IMR-90 (cell line): Measurements from ENCODE around the gene BMERB1. TPM values are rescaled to one million over a fixed set of nuclear protein-coding genes. Genes with fewer than 3 reads are reported as not detected.

ENCODE experiments used
- ATAC-seq: fragments of 200-7000 bp; cut with Tn5 transposase; 2 replicates; pipeline ENCODE4 v1.9.1; 2020; ENCODE audit warnings: low read depth, mild to moderate bottlenecking, moderate library complexity
- BruUV-seq: library from RNA; stranded (reverse); fragments of 400-500 nt; replicated peaks from 2 replicates; lab custom pipeline; 2021; lab: Mats Ljungman, UMichigan
- CTCF ChIA-PET: fragments of 300-600 bp; formaldehyde crosslinking; extraction: SDS; loops from one replicate; lab custom pipeline; 2021; ENCODE audit warnings: antibody characterized with exemption; lab: Yijun Ruan, JAX
- POLR2A ChIA-PET: fragments of 300-600 bp; sonication (Branson Sonifier 250); formaldehyde crosslinking; loops from one replicate; lab custom pipeline; 2022; ENCODE audit warnings: antibody characterized with exemption; ENCODE audit not compliant: unreplicated experiment; lab: Charles Lee
- DNase-seq: peaks from one replicate; pipeline ENCODE4 v3.0.0; 2013
- H2AFZ ChIP-seq: replicated peaks from 2 replicates; pipeline ENCODE3; 2013; ENCODE audit warnings: low read length, mild to moderate bottlenecking; ENCODE audit not compliant: poor library complexity
- H2AK5ac ChIP-seq: 2 replicates; pipeline ENCODE4 v1.6.1; 2013; ENCODE audit warnings: low read depth, low read length, inconsistent platforms
- H2AK9ac ChIP-seq: replicated peaks from 2 replicates; pipeline ENCODE3; 2013; ENCODE audit warnings: mild to moderate bottlenecking, low read depth, low read length, moderate library complexity; ENCODE audit not compliant: poor library complexity
- H2BK120ac ChIP-seq: 2 replicates; pipeline ENCODE4 v1.6.1; 2013; ENCODE audit warnings: low read depth, low read length, inconsistent platforms
- H2BK15ac ChIP-seq: 3 replicates; pipeline ENCODE4 v1.6.1; 2013; ENCODE audit warnings: low read depth, low read length, inconsistent platforms
- H2BK20ac ChIP-seq: 2 replicates; pipeline ENCODE4 v1.6.1; 2013; ENCODE audit warnings: low read depth, mild to moderate bottlenecking, inconsistent platforms, low read length, moderate library complexity
- H2BK5ac ChIP-seq: 2 replicates; pipeline ENCODE4 v1.6.1; 2013; ENCODE audit warnings: mild to moderate bottlenecking, low read depth, low read length, inconsistent platforms; ENCODE audit not compliant: poor library complexity, severe bottlenecking
- H3K14ac ChIP-seq: replicated peaks from 2 replicates; pipeline ENCODE4 v1.6.1; 2013; ENCODE audit warnings: low read depth, low read length, inconsistent platforms
- H3K18ac ChIP-seq: 2 replicates; pipeline ENCODE4 v1.6.1; 2013; ENCODE audit warnings: low read depth, low read length, control low read depth
- H3K23ac ChIP-seq: 2 replicates; pipeline ENCODE4 v1.6.1; 2013; ENCODE audit warnings: low read depth, low read length, inconsistent platforms
- H3K27ac ChIP-seq: 2 replicates; pipeline ENCODE4 v1.5.1; 2013; ENCODE audit warnings: mild to moderate bottlenecking, control low read depth, low read length; ENCODE audit not compliant: insufficient read depth
- H3K27me3 ChIP-seq: 2 replicates; pipeline ENCODE4 v1.6.1; 2013; ENCODE audit warnings: low read length; ENCODE audit not compliant: control insufficient read depth, insufficient read depth
- H3K36me3 ChIP-seq: 2 replicates; pipeline ENCODE4 v1.6.1; 2013; ENCODE audit warnings: low read length, mixed read lengths; ENCODE audit not compliant: control insufficient read depth, insufficient read depth
- H3K4ac ChIP-seq: 2 replicates; pipeline ENCODE4 v1.6.1; 2013; ENCODE audit warnings: low read depth, low read length, inconsistent platforms
- H3K4me1 ChIP-seq: 2 replicates; pipeline ENCODE4 v1.6.1; 2013; ENCODE audit warnings: low read length, mixed read lengths; ENCODE audit not compliant: control insufficient read depth, insufficient read depth
- H3K4me2 ChIP-seq: 2 replicates; pipeline ENCODE4 v1.6.1; 2013; ENCODE audit warnings: low read depth, mild to moderate bottlenecking, control low read depth, low read length, moderate library complexity
- H3K4me3 ChIP-seq: 2 replicates; pipeline ENCODE4 v1.5.1; 2013; ENCODE audit warnings: low read depth, mild to moderate bottlenecking, control low read depth, low read length, moderate library complexity; ENCODE audit not compliant: insufficient read depth
- H3K56ac ChIP-seq: 2 replicates; pipeline ENCODE4 v1.6.1; 2013; ENCODE audit warnings: low read length, inconsistent platforms; ENCODE audit not compliant: insufficient read depth; ENCODE audit errors: extremely low read depth
- H3K79me1 ChIP-seq, 2 experiments: 2 replicates each; pipeline ENCODE4 v1.6.1; 2013; ENCODE audit warnings: low read length in 2 of 2, inconsistent platforms in 1 of 2, low read depth in 1 of 2
- H3K9ac ChIP-seq: 2 replicates; pipeline ENCODE4 v1.6.1; 2013; ENCODE audit warnings: low read depth, low read length, control low read depth
- H3K9me1 ChIP-seq: 2 replicates; pipeline ENCODE4 v1.6.1; 2013; ENCODE audit warnings: low read length, inconsistent platforms; ENCODE audit not compliant: insufficient read depth
- H3K9me3 ChIP-seq: 2 replicates; pipeline ENCODE4 v1.6.1; 2013; ENCODE audit warnings: low read length; ENCODE audit not compliant: control insufficient read depth, insufficient read depth
- H4K20me1 ChIP-seq: 2 replicates; pipeline ENCODE4 v1.6.1; 2013; ENCODE audit warnings: low read length, inconsistent platforms; ENCODE audit not compliant: insufficient read depth
- H4K5ac ChIP-seq: 2 replicates; pipeline ENCODE4 v1.6.1; 2013; ENCODE audit warnings: mild to moderate bottlenecking, low read depth, low read length, control low read depth
- H4K8ac ChIP-seq, 2 experiments: 2 replicates each; pipeline ENCODE4 v1.6.1; 2013; ENCODE audit warnings: low read depth in 2 of 2, low read length in 2 of 2, control low read depth in 1 of 2, inconsistent platforms in 1 of 2
- H4K91ac ChIP-seq: 2 replicates; pipeline ENCODE4 v1.6.1; 2013; ENCODE audit warnings: low read depth, low read length, inconsistent platforms; ENCODE audit not compliant: insufficient read depth
- BHLHE40 ChIP-seq: fragments of 150-350 bp; IDR thresholded peaks from 2 replicates; pipeline ENCODE4 v1.6.1; 2016; ENCODE audit warnings: mild to moderate bottlenecking, low read depth, low read length
- CEBPB ChIP-seq: IDR thresholded peaks from 2 replicates; pipeline ENCODE4 v1.6.1; 2012; ENCODE audit warnings: low read depth, low read length, improper control_type of control experiment
- CHD1 ChIP-seq: IDR thresholded peaks from 2 replicates; pipeline ENCODE4 v1.6.1; 2012; ENCODE audit warnings: low read depth, low read length, improper control_type of control experiment
- CTCF ChIP-seq: conservative IDR thresholded peaks from 2 replicates; pipeline ENCODE4 v1.5.1; 2012; ENCODE audit warnings: mild to moderate bottlenecking, low read depth, low read length, improper control_type of control experiment
- ELK1 ChIP-seq: fragments of 150-350 bp; IDR thresholded peaks from 2 replicates; pipeline ENCODE4 v1.6.1; 2016; ENCODE audit warnings: low read depth, mild to moderate bottlenecking, low read length, moderate library complexity, borderline replicate concordance
- FOS ChIP-seq: fragments of 150-350 bp; IDR thresholded peaks from 2 replicates; pipeline ENCODE4 v1.6.1; 2016; ENCODE audit warnings: low read depth, low read length
- MAFK ChIP-seq: IDR thresholded peaks from 2 replicates; pipeline ENCODE4 v1.6.1; 2012; ENCODE audit warnings: low read depth, low read length, improper control_type of control experiment
- MAZ ChIP-seq: IDR thresholded peaks from 2 replicates; pipeline ENCODE4 v1.6.1; 2012; ENCODE audit warnings: low read depth, mild to moderate bottlenecking, low read length, improper control_type of control experiment, moderate library complexity, borderline replicate concordance
- MXI1 ChIP-seq: IDR thresholded peaks from 2 replicates; pipeline ENCODE4 v1.6.1; 2012; ENCODE audit warnings: low read depth, mild to moderate bottlenecking, low read length, moderate library complexity, borderline replicate concordance
- NFE2L2 ChIP-seq: fragments of 150-350 bp; IDR thresholded peaks from 2 replicates; pipeline ENCODE4 v1.6.1; 2016; ENCODE audit warnings: low read depth, mild to moderate bottlenecking, low read length
- POLR2A ChIP-seq: IDR thresholded peaks from 2 replicates; pipeline ENCODE4 v1.6.1; 2012; ENCODE audit warnings: mild to moderate bottlenecking, low read depth, low read length
- RAD21 ChIP-seq: IDR thresholded peaks from 2 replicates; pipeline ENCODE4 v1.6.1; 2012; ENCODE audit warnings: low read length, improper control_type of control experiment
- RCOR1 ChIP-seq: IDR thresholded peaks from 2 replicates; pipeline ENCODE4 v1.6.1; 2012; ENCODE audit warnings: mild to moderate bottlenecking, low read length, improper control_type of control experiment; ENCODE audit not compliant: insufficient replicate concordance
- RFX5 ChIP-seq: IDR thresholded peaks from 2 replicates; pipeline ENCODE4 v1.8.0; 2012; ENCODE audit warnings: low read depth, mild to moderate bottlenecking, low read length, moderate library complexity
- SMC3 ChIP-seq: fragments of 150-350 bp; IDR thresholded peaks from 2 replicates; pipeline ENCODE4 v1.6.1; 2016; ENCODE audit warnings: low read depth, mild to moderate bottlenecking, antibody characterized with exemption, low read length, moderate library complexity
- USF2 ChIP-seq: fragments of 150-350 bp; IDR thresholded peaks from 2 replicates; pipeline ENCODE4 v1.6.1; 2017; ENCODE audit warnings: mild to moderate bottlenecking, antibody characterized with exemption, low read length, low read depth
- WGBS, 2 experiments: methylation state at CpG; one replicate each; pipeline versions ENCODE4 v1.1.5 to v1.1.7; 2013; ENCODE audit warnings: missing lambda C conversion rate in 2 of 2; ENCODE audit not compliant: insufficient read length in 1 of 2; ENCODE audit errors: extremely low coverage in 2 of 2; 5-methylcytosine and 5-hydroxymethylcytosine counted together
- dilution Hi-C: fragments of 300-500 bp; cut with HindIII; formaldehyde crosslinking; loops from one replicate; pipeline ENCODE4 v1.14.3; 2018; ENCODE audit warnings: low sequenced_read_pairs; ENCODE audit not compliant: unreplicated experiment
- in situ Hi-C: fragments of 300-500 bp; cut with MboI; formaldehyde crosslinking; loops from 3 replicates; pipeline ENCODE4 v1.14.3; 2019; ENCODE audit warnings: low sequenced_read_pairs, inconsistent platforms, mixed read lengths
- intact Hi-C: fragments of 100-400 bp; cut with micrococcal nuclease; formaldehyde crosslinking; loops from 2 replicates; pipeline ENCODE4 v1.10.0; 2022
- polyA plus RNA-seq, 3 experiments: library from polyadenylated mRNA; depleted of rRNA; stranded (reverse); fragments of >200 nt; gene quantifications; 2 replicates each; pipeline ENCODE4 v1.2.3, GENCODE V29; 2012; ENCODE audit warnings: low replicate concordance in 1 of 3
- total RNA-seq: library from RNA; depleted of rRNA; stranded (reverse); fragments of >200 nt; gene quantifications from 2 replicates; pipeline ENCODE4 v1.2.3, GENCODE V29; 2012

Gene BMERB1
- total and polyA plus RNA-seq, 2 of the 4 experiments (the other 2 are of a cell fraction) = 22.6 to 32.9 TPM

DNA sequence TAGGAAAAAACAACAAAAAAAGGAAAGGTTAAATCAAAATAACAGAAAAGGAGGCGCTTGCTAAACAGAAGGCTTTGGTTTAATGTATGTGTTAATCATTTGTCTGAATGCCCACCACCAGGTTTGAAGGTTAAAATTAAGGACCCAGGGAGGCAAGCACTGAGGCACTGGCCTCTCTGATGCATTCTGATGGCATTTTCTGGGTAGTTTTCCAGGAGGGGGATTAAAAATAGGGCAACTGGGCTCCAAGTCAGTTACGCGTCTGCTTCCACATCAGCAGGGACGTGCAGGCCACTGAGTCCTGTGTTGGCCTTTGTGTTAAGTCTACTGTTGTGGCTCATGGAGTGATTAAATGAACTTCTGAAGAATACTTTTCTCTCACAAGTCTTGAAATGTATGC lies 181.6 kb downstream of the BMERB1 start:
- TF ChIP-seq NFE2L2 (no peak), MAZ (no peak), POLR2A (no peak), CTCF (no peak), MXI1 (no peak), USF2 (no peak), CHD1 (no peak), RCOR1 (no peak), BHLHE40 (no peak), ELK1 (no peak), RFX5 (no peak), FOS (no peak), RAD21 (no peak), SMC3 (no peak), CEBPB (no peak), MAFK (no peak)
- no peak overlapping the region for H2BK120ac ChIP-seq
- CTCF ChIA-PET = no interaction called here
- no peak overlapping the region for H3K14ac ChIP-seq
- H2AK9ac ChIP-seq = no peak overlapping the region
- no peaks in the 10 kb centered on the region for H4K20me1 ChIP-seq
- peaks cover 24% of the 10 kb centered on the region for H3K9me1 ChIP-seq
- H3K27me3 ChIP-seq = no peaks in the 10 kb centered on the region
- H3K27ac ChIP-seq = no peak overlapping the region
- no TSS peak for BruUV-seq
- H4K91ac ChIP-seq = no peak overlapping the region
- no peak overlapping the region for H3K18ac ChIP-seq
- H2BK20ac ChIP-seq = no peak overlapping the region
- no peak overlapping the region for H4K5ac ChIP-seq
- no peaks in the 10 kb centered on the region for H3K9me3 ChIP-seq
- no peak overlapping the region for H3K4ac ChIP-seq
- H3K23ac ChIP-seq = no peak overlapping the region
- no peak overlapping the region for H2AFZ ChIP-seq
- no peak overlapping the region for H3K4me2 ChIP-seq
- H2BK15ac ChIP-seq = no peak overlapping the region
- peaks cover 9% of the 10 kb centered on the region for H3K4me1 ChIP-seq
- dilution Hi-C loops (no loop called here), in situ Hi-C loops (no loop called here), intact Hi-C loops (no loop called here)
- H2AK5ac ChIP-seq = no peak overlapping the region
- H3K9ac ChIP-seq = no peak overlapping the region
- H4K8ac ChIP-seq = no peak overlapping the region
- no peak overlapping the region for H3K4me3 ChIP-seq
- ATAC-seq = no peak
- H3K79me1 ChIP-seq = peaks cover 0 to 15% of the 10 kb centered on the region in 2 experiments; a peak in 2 of 4 replicates
- no peak for DNase-seq
- H2BK5ac ChIP-seq = no peak overlapping the region
- peaks cover 45% of the 10 kb centered on the region for H3K36me3 ChIP-seq
- H3K56ac ChIP-seq = no peak overlapping the region
- POLR2A ChIA-PET = no interaction called here
- WGBS, 2 experiments = no CpG with 5 or more reads among the region's 4 CpGs
